GM19397 (cell line): ENCODE results near the gene JUNB.
A peak's percentile ranks its signal among the peaks of the same experiment; 100 is the strongest.
"Not testable (repeated sequence)": the region's sequence is repeated elsewhere in the genome, so short reads cannot be mapped to it uniquely, and the experiment has no call there.

ENCODE experiments used
- ATAC-seq: cut with Tn5 transposase; IDR thresholded peaks from one replicate; pipeline ENCODE4 v1.9.1; 2021; ENCODE audit warnings: mild to moderate bottlenecking, moderate library complexity; ENCODE audit not compliant: unreplicated experiment

Gene JUNB

DNA sequence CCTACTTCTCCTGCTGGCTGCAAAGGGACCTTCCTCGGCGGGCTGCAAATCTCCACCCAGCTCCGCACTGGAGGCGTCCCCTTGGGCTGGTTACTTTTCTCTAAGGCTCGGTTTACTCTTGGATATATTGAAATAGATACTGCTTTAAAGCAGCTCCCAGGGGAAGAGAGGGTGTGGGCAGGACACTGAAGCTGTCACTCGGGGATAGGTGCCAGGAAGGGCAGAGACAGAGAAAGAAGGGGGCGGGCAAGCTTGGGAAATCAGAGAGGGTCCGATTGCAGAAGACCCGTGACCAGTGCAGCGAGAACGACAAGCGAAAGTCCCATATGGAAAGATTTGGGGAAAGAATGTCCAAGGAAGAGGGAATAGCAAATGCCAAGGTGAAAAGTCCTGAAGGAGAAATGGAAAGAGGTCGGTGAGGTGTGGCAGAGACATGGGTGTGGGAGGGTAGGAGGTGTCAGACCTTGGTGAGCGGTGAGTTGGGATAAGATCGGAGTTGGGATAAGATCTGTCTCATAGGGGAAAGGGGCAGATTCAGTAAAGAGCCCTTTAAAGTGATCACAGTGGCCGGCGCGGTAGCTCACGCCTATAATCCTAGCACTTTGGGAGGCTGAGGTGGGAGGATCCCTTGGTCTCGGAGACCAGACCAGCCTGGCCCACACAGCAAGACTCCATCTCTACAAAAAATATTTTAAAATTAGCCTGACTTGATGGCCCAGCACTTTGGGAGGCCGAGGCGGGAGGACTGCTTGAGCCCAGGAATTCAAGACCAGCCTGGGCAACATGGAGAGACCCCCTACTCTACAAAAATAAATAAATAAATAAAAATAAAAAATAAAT is 11.2 kb downstream of the JUNB start:
- no peak for ATAC-seq

DNA sequence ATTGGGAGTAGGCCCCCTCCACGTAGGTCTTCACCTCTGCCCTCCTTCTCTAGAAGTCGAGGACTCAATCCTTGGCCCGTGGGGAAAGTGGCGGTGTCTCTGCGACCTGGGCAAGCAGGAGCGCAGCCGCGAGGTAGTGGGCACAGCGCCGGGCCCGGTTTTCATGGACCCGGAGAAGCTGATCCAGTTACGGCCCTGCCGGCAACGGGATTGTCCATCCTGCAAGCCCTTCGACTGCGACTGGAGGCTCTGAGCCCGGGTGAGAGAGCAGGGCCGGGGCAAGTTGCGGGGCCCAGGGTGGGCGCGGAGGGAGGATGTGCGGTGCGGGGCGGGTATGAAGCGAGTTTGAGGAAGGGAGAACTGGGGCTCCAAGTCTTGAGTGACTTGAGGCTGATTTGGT is 12.8 kb downstream of the JUNB start:
- ATAC-seq, result no peak

DNA sequence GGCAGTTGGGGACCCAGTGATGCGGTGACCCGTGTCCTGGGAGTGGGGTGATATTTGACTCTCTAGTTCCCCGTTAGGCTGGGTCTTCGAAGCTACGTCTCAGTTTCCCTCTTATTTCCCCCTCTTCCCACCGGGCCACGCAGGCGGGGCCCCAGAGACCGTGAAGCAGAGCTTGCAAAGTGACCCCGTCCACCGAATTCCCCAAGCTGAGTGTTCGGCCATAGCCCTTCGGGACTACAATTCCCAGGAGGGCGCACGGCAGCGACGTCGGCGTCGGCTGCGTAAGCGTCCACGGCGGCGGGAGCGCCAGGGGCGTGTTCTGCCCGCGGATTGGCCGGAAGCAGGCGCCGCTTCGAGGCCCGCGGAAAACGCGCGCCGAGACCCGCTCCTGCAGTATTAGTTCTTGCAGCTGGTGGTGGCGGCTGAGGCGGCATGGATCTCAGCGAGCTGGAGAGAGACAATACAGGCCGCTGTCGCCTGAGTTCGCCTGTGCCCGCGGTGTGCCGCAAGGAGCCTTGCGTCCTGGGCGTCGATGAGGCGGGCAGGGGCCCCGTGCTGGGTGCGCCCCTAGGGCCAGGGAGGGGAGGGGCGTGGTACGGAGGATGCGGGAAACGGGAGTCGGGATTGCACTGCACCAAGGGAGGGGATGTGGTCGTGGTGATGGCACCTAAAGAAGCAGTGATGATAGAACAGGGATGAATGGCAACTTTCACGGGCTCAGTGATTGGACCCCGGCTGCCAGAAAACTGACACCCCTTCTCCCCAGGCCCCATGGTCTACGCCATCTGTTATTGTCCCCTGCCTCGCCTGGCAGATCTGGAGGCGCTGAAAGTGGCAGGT is 15.2 kb downstream of the JUNB start, which contains the start of gene RNASEH2A:
Gene RNASEH2A (plus strand): TSS at position 343 of the 840 bp plus-strand sequence. CDS start 90 bp downstream, at position 433.
- ATAC-seq, result peak; percentile 64

DNA sequence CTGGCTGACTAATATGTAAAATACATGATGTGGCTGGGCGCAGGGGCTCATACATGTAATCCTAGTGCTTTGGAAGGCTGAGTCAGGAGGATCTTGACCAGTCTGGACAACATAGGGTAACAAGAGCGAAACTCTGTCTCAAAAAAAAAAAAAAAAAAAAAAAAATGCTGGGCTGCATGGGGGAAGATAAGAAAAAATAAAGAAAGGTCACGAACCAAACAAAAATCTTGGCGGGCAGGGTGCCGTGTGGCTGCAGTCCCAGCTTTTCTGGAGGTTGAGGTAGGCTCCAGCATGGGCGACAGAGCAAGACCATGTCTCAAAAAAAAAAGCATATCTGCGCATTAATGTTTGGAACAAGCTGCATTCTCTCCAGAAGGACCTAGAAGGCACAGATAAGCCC is 23.8 kb downstream of the JUNB start:
- ATAC-seq, result no peak

DNA sequence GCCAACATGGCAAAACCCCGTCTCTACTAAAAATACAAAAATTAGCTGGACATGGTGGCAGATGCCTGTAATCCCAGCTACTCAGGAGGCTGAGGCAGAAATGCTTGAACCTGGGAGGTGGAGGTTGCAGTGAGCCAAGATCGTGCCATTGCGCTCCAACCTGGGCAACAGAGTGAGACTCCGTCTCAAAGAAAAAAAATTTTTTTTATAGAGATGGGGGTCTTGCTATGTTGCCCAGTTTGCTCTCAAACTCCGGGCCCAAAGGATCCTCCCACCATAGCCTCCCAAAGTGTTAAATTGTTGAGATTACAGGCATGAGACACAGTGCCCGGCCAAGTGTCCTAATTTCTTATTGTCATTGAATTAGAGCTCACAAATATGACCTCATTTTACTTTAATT is 25.9 kb downstream of the JUNB start:
- not testable (repeated sequence) for ATAC-seq

DNA sequence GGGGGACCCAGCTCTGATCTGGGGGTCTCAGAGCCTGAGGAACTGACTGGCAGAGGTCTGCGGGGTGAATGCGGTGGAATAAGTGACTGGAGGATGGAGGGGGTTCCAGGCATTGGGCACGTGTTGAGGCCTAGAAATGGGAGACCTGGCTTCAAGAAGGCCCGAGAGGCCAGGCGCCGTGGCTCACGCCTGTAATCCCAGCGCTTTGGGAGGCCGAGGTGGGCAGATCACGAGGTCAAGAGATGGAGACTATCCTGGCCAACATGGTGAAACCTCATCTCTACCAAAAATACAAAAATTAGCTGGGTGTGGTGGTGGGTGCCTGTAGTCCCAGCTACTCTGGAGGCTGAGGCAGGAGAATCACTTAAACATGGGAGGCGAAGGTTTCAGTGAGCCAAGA is 26.5 kb downstream of the JUNB start:
- not testable (repeated sequence) for ATAC-seq

DNA sequence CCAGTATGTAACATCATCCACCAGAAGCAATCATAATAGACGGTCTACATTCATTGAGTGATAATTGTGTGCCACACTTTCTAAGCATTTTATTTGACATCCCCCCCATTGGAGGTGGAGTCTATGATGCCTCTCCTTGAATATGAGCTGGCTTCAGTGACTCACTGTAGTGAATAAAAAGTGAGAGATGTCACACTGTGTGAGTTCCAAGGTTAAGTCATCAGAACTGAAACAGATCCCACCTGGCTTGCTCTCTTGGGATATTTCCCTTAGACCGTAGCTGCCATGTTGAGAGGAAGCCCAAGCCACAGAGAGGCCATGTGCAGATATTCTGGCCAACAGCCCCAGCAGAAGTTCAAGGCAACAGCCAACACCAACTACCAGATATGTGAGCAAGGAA is 30.5 kb downstream of the JUNB start:
- no peak for ATAC-seq

DNA sequence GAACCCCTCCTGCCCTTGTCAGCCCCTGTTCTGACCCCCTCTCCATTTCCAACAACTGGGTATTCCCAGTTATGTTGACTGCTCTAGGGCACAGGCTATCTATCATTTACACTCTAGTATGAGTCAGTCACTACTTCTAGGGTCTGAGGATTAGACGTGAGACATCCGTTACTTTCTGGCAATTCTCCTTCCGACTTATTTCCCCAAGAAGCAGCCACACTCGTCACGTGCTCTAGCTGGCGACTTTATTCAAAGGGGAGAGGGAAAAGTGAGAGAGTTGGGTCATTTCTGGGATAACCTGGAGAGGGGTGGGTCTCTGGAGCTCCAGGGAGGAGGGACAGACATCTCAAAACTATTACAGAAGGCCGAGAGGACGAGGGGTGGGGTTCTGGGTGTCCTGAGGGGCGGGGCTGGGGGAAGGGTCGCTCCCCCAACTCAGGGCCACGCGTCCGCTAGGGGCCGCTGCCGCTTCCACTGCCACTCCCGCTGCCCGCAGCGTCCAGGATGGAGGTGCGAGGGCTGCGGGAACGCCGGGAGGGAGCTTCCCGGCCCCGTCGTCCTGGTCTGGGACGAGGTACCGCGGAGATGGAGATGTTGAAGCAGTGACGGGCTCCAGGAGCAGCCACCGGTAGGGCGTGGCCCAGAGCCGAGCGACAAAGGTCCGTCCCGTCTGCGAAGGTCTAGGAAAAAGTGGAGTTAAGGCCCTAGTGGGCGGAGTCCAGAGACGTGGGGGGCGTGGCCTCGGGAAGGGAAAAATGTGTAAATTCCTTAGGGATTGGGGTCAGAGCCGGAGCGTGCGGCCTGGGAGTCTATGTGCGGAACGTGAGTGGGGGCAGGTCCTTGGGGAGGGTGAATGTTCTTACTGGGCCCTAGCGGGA is 34.2 kb downstream of the JUNB start:
- no peak for ATAC-seq

DNA sequence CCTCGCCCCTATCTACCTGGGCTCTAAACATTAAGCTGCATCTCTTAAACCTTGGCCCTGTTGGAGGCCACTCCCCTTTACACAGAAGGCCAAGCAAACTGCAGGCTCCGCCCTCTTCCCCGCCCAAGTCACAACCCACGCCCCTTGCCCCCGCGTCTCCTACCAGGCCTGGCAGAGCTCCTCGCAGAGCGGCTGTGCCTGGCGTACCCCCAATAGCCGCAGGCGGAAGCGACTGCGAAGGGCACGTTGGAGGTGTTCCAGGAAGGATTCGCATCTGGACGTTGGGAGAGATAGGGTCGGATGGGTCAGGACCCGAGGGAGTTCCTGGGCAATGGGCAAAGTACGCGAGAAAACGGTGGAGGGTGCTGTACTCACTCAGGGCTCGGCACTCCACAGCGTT is 37.2 kb downstream of the JUNB start:
- ATAC-seq, result no peak

DNA sequence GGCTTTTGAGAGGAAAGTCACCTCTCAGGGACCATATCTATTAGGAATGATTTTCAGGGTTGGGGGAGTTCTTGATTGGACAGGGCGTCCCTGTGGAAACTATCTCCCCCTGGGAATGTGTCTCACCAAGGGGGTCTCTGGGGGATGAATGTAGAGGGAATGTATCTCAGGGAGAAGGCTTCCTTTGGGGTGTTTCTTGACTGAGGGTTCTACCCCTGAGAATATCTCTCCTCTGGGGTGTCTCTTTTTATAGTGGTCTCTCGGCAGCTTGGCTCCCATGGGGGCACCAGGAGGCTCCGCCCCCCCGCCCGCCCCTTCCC is 42.1 kb downstream of the JUNB start:
- no peak for ATAC-seq

DNA sequence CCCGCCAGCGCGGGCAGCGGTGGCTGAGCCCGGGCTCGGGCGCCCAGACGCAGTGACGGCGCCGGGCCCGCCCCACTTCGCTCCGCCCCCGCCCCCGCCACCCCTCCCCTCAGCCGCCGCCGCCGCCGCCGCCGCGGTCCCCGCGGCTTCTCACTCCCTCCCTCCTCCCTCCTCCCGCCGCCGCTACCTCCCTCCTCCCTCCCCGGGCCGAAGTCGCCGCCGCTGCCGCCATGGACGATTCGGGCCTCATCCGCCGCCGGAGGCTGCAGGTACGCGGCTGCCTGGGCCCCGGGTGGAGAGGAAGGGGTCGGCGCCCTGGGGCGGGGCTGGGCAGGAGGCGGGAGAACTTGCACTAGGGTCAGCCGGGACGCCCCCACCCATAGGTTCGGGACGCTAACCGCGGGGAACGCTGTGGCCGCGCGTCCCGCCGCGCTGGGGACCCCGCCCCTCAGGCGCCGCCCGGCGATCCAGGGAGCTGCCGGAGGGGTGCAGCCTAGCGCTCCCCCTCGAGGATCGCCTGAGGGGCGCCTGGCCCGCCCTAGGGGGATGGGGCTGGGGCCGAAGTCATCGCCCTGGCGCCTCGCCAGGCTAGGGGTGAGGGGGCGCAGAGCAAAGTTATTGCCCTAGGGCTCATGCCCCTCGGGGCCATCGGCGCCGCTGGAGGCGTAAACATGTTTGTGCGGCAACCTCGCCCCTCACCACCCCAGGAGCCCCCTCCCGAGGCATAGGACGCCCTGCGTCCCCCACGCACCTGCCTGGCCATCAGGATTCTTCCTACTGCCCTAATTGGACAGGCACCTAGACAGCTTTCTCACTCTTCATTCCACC is 42.7 kb downstream of the JUNB start:
- ATAC-seq, result no peak

DNA sequence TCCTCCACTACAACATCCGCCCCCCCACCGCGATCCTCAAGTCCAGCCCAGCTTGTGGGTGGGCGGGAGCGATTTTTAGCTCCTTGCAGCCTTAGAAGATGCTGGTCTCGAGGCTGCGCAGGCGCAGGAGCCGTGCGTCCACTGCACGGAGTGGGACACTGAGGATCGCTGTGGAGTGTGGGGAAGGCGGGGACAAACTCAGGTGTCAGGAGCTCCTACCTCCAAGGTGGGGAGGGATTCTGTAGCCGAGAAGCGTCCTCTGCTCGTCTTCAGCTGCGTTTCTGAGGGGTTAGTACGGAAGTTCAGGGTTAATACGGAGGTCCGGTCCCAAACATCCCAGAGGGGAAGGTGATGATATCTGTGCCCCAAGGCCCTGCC is 43.3 kb downstream of the JUNB start, which contains the start of gene RTBDN:
Gene RTBDN (minus strand): TSS at position 14 of the 378 bp plus-strand sequence. CDS start 4,600 bp downstream, outside the sequence.
- no peak for ATAC-seq

DNA sequence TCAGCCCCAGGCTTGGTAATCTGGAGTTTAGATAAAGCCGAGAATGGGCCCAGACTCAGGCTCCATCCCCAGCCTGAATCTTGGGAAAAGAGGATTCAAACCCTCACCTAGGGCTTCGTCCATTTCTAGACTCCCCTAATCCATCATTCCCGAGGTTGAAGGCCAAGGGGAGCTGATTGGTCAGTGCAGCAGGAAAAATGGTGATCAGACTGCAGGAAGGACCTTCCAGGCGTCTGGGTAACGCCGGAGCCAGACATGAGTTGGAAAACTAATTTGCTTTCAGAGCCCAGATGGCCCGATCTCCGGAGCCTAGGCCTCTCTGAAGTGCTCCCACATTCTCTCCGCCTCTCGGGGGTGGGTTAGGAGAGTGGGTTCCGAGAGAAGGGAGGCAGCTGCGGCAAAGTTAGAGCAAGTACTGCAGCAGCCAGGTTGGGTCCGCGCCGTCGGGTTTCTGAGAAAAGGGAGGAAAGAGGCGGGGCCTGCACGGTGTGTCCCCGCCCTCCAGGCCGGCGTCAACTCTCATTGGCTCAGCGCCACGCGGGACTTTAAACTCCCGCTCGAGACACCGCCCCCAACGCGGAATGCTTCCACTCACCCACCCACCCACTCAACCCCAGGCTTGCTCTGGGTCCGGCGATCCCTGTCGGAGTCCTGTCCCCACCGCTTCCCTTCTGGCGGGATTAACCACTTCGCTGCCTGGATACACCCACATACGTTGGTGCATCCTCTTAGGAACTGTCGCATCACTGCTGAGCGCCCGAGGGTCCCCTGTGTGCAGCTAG is 43.9 kb downstream of the JUNB start:
- no peak for ATAC-seq

DNA sequence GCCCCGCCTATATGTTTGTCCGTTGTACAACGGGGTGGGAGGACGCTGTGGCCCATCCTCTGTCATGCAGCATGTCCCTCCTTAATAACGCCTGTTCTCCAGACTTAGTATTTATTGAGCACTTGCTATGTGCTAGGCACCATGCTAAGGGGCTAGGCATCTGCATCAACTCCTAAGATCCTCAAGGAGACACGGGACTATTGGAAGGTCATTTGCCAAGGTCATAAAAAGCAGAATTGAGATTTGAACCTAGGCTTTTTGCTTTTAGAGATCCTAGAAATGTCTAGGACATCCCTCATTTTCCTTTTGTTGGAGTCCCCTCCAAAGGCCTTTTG is 45.2 kb downstream of the JUNB start:
- no peak for ATAC-seq

DNA sequence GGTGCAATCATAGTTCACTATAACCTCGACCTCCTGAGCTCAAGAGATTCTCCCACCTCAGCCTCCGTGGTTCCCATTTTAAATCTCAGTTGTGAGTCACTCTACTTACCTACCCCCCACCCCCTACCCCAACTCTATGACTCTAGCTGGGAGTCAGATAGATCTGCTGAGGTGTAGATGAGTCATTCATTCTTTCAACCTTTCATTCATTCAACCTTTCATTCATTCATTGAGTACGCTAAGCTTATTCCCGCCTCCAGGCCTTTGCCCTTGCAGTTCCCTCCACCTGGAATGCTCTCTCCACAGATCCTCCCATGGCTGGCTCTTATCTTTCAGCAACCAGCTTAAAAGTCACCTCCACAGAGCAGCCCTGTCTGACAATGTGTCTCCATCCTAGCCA is 45.9 kb downstream of the JUNB start:
- no peak for ATAC-seq

DNA sequence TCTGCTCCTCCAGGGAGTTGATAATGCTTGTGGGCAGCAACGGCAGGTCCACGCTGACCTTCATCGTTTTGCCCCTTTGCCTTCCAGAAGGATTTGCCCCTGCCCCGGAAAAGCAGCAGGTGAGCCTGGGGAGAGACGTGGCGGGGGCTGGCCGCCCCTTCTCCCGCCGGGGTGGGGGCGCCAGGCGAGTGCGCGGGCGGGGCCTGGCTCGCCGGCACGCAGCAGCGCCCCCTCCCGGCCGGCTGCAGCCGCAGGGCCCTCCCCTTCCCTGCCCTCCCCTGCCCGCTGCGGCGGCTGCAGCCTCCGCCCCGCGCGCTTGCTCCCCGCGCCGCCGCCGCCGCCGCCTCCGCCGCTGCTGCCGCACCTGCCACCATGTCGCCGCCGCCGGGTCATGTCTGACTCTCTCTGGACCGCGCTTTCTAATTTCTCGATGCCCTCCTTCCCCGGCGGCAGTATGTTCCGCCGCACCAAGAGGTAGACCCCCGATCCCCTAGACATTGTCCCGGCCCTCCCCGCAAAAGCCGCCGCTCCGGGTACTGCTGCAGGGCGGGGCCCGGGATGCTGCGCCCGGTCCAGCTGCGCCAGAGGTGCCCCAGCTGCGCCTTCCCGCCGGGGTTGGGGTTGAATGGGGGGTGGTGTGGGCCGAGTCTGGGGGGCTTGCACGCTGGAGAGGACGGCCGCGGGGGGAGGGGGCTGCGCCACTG is 47.0 kb downstream of the JUNB start, which contains the start of gene MAST1:
Gene MAST1 (plus strand): TSS at position 334 of the 704 bp plus-strand sequence. CDS start 58 bp downstream, at position 392.
- no peak for ATAC-seq

DNA sequence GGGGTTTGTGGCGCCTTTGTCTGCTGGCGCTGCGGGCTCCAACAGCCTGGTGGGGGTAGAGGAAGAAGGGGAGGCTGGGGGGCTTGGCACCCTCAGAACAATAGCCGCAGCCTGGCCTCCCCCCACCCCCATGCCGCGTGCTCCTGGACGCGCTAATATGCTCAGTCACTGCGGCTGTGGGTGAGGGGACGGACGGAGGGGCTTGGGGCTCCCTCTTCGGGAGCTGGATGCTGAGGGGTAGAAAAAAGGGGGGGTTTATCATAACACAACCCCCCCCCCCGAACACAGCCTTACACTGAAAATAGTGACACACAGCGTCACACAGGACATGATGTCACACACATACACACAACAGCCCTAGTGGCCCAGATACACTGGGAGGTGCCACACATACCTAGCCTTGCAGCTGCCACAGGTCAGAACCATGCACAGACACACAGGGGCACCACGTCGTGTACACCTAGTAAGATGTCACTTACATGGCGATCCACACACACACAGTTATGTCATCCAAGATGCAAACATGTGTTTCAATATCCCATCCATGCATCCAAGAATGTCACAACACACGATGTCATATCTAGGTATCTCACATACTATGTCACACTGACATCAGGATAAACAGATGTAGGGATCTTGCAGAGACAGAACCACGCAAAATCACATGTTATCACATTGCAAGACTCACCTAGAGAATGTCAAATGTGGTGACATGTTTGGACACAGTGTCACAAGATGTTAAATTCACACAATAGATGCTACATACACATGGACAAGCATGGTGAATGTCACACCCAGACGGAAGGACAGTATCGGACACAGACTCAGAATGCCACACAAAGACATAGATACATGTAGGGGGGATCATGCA is 47.8 kb downstream of the JUNB start:
- no peak for ATAC-seq
